HG03103 (cell line): ENCODE measurements around the gene ABCA7.
"Not testable (repeated sequence)": the region's sequence is repeated elsewhere in the genome, so short reads cannot be mapped to it uniquely, and the experiment has no call there.

Source experiments
- ATAC-seq: cut with Tn5 transposase; IDR thresholded peaks from one replicate; pipeline ENCODE4 v1.9.1; 2021; ENCODE audit warnings: low read depth; ENCODE audit not compliant: unreplicated experiment

The ABCA7 gene

GRCh38 chr19:1114728-1115127 is 74.8 kb downstream of the ABCA7 start:
- not testable (repeated sequence) for ATAC-seq
